MM.1S (cell line): Measurements from ENCODE around the gene SERPINA6.

ENCODE experiments used
- CTCF ChIP-seq: fragments of 300-600 bp; sonication (generic); IDR thresholded peaks from 2 replicates; pipeline ENCODE4 v1.5.1; 2016; ENCODE audit warnings: antibody characterized with exemption, low read length, mixed read lengths
- EZH2 ChIP-seq: fragments of 300-600 bp; sonication (generic); optimal IDR thresholded peaks from 2 replicates; pipeline ENCODE3; 2017; ENCODE audit warnings: low read depth, mild to moderate bottlenecking, antibody characterized with exemption, low read length, mixed read lengths
- EZH2phosphoT487 ChIP-seq: fragments of 300-600 bp; sonication (generic); IDR thresholded peaks from 2 replicates; pipeline ENCODE4 v1.6.1; 2018; ENCODE audit warnings: antibody characterized with exemption, low read length

- TF ChIP-seq CTCF: no peak
- TF ChIP-seq EZH2: no peak
- TF ChIP-seq EZH2phosphoT487: no peak
Measured at GRCh38 chr14:94288610-94289465, 34.3 kb downstream of the SERPINA6 start.
